Measurements from ENCODE around the gene NRAP.

The NRAP gene, protein sequence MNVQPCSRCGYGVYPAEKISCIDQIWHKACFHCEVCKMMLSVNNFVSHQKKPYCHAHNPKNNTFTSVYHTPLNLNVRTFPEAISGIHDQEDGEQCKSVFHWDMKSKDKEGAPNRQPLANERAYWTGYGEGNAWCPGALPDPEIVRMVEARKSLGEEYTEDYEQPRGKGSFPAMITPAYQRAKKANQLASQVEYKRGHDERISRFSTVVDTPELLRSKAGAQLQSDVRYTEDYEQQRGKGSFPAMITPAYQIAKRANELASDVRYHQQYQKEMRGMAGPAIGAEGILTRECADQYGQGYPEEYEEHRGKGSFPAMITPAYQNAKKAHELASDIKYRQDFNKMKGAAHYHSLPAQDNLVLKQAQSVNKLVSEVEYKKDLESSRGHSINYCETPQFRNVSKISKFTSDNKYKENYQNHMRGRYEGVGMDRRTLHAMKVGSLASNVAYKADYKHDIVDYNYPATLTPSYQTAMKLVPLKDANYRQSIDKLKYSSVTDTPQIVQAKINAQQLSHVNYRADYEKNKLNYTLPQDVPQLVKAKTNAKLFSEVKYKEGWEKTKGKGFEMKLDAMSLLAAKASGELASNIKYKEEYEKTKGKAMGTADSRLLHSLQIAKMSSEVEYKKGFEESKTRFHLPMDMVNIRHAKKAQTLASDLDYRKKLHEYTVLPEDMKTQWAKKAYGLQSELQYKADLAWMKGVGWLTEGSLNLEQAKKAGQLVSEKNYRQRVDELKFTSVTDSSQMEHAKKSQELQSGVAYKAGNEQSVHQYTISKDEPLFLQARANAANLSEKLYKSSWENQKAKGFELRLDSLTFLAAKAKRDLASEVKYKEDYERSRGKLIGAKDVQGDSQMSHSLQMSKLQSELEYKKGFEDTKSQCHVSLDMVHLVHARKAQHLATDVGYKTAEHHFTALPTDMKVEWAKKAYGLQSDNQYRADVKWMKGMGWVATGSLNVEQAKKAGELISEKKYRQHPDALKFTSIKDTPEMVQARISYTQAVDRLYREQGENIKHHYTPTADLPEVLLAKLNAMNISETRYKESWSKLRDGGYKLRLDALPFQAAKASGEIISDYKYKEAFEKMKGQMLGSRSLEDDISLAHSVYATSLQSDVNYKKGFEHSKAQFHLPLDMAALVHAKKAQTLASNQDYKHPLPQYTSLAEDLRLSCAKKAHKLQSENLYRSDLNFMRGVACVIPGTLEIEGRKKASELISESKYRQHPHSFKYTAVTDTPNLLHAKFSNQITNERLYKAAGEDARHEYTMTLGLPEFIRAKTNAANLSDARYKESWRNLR (N-terminal part only)

DNA sequence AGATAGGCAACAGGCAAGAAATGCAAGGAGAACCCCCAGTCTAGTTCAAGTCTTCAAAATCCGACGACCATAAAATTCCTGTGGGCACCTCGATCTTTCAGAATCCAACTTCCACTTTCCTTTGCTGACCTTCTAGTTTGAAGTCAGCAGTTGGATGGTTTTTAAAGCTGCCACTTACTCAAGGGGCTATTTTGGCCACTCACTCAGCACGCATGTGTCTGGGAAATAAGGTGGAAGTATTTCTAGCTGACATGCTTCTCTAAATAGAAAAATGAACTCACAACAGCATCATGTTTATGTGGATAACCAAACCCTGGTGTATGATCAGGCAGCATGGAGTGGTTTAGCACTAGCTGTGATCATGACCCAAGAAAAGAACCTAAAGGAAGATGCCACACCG, at the start of gene NRAP:
NRAP (minus strand) TSS at position 134 of the 400 bp plus-strand sequence. CDS start 159 bp downstream, outside the sequence.
- DNase-seq, result no peak

DNA sequence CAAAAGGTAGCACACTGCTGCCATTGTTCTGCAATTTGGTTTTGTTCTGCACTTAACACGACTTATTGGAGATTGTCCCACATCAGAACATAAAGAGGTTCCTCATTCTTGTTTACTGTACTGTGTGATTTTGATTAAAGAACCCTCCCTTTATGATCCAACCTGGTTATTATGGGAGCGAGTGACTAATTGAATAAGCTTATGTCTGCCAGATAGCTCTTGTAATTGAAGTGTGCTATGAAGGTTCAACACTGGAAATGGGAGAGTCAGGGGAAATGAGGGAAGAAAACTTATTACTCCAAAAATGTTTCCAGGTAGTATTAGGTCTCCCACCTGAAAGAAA, 49.8 kb upstream of the NRAP start:
- DNase-seq, result no peak

DNA sequence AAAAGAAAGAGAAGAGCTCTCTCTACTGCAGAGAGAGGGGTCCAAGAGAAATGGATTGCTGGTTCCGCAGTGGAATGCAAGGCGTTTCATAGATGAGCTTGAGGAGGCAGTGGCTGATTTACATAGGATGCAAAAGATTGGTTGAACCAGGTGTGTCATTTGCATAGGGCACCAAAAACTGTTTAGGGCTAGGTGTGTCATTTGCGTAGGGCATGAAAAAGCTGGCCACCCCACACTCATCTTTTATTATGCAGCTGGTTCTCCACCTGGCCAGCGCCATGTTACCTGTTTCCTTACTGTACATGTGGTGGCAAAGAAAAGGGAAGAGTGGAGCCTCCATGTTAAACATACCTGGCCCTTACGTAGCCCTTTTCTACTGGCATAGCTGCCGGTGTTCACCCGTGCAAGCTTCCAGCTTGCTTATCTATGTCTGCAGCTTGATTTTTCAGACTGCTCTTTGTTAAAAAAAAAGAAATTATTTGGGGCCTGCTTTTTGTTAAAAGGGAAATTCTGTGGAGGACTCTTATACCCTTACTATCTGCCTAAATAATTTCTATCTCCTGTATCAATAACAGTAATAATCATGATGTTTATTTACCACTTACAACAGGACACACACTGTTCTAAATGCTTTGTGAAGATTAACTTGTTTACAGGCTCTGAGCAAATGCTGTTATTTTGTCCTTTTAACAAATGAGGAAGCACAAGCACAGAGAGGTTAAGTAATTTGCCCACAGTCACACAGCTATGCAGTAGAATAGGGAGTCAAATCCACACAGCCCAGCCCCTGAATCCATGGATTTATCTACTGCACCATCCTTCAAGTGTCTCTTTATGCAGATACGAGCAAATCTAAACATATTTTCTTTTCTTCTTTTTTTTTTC, 49.2 kb upstream of the NRAP start:
- DNase-seq, result no peak

DNA sequence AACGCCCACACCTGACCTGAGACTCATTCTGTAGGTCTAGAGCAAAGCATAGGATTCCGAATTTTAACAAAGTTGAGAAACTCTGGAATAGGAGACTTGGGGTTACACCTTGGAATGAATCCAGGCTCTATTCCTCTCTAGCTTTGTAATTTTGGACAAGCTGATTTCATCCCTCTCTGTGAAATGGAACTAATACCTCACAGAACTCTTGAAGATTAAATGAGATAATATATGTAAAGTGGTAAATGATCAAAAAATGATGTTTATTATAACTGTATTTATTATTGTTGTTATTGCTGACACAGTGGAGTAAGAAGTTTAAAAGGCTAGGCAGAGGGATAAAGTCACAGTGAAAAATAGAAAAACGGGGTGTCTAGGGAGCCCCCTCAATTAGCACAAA, 48.2 kb upstream of the NRAP start:
- no peak for DNase-seq

DNA sequence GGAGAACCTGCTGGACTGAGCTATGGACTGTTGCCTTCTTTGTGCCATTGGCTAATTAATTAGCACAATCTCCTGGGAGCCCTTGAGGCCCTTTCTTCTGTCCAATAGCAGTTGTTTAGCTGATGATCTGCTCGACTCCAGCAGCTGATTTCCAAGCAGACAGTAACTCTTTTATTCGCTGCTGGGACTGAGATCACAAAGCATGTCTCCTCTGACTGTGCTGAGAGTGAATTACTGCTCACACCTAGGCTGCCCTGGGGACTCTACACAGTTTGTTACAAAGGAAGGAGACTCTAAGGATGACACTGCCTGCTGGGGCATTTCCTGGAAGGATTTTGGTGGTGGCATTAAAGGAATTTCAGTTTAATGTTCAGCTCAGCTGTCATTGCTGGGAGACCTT, 47.3 kb upstream of the NRAP start:
- DNase-seq, result no peak

DNA sequence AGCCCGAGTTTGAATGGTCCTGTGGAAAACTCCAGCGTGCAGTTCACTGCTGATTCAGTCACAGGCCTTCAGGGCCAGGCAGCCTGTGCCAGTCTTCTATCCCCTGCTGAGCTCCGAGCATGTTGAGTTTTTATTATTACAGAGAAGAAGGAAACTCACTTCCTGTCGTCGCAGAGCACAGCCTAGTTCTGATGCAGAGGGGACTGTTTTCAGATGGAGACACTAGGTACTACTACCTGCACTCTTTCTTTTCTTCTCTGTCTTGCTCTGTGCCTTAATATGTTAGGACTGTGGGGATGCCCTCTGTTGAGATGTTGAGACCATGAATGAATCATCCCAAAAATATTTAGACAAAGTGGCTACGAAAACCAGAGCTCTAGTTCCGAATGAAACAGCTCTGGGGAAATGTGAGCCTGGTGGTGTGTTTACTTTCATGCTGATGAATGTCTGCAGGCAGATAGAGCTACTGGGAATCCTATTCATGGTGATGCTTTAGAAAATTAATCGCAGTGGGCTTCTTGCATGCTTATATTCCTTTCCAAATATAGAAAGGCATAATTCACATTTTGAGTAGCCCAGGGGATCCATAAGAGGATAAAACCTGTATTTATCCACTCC, 45.5 kb upstream of the NRAP start:
- no peak for DNase-seq

DNA sequence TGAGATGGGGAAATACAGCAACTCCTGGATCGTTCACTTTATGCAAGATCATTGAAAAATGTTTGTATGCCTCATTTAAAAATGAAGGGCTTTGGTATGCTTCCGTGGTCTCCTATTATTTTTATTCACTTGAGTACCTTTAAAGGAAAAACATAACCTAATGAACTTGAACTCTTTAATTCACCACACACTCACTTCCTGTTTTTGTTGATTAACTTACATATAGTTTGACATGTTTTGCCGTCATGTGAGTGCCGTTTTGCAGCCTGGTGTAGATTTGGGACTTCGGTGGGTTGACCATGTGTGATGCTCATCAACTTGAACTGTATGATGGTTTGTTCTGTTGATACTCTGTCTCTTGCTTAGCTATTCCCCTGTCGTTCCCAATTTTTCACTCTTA, 44.8 kb upstream of the NRAP start:
- DNase-seq, result no peak

DNA sequence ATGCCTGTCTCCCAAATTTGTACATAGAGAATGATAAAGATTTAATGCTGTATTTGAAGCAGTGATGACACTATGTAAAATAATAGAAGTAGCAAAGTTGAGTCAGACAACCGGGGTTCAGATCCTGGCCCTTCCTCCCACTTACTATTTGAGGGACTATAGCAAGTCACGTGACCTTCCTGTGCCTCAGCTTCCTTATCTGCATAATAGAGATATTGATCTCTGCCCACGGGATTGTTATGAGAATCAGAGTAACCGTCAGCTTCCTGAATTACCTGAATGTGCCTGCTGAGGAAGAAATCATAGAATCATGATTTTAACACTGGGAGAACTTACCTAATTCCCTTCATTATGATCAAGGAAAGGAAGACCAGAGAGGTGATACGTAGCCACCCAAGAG, 42.8 kb upstream of the NRAP start:
- no peak for DNase-seq

DNA sequence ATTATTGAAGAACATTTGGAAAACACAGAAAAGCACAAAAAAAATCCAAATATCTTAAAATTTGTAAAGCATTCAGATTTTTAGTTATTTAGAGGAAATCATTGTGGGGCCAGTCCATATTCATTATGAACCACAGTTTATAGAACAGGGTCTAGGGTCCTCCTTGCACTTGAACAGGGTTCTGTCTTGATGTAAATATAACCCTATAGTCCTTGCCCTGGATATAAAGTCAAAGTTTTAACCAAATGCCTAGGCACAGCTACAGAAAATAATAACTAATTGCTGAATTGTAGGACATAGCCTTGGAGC, 41.5 kb upstream of the NRAP start:
- no peak for DNase-seq

DNA sequence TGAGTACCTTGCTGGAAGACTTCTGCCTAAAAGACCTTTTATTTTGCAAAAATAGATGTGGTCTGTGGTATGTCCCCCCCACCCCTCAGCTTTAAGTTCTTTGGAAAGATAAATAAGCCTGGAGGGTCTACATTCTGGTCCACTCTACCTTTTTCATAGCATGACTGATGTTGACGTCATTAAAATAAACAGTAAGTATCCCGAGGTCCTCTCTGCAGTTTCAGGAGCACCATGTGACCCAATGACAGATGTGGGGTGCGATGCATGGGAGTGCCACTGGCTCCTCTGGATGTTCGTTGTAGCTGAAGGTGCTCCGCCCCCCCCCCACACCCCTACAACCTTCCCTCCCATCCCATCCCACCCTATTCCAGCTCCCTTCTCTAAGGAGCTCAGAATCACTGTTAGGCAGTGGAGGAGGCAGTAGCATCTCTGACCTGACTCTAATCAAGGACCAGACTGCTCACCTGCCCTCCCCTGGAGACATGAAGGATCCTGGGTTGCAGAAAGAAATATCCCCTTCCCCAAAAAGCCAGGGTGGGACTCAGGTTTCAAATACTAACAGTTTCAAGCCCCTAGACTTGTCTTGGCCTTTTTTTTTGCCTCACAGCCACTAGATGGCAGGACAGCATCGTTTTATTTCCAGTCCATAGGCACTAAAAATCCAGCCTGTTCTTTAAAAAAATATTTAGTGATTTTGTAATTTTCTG, 40.9 kb upstream of the NRAP start:
- peak; percentile 33 for DNase-seq

DNA sequence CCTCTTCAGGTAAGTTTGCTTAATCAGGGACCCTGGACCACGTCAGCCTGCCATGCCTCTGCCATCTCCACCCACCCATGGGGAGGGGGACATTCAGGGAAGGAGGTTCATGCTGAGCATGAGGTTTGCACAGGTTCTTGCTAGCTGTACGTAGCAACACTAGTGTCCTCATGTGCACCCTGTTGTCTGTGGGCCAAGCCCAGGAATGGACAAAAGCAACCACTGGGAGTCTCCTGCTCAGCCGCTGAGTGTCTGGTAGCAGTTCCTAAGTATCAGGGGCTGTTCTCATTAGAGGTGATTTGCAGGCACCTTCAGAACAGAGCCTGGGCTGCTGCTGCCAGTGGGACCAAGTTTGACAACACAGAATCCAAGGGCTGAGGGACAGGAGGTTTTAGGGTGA, 33.8 kb upstream of the NRAP start:
- no peak for DNase-seq

DNA sequence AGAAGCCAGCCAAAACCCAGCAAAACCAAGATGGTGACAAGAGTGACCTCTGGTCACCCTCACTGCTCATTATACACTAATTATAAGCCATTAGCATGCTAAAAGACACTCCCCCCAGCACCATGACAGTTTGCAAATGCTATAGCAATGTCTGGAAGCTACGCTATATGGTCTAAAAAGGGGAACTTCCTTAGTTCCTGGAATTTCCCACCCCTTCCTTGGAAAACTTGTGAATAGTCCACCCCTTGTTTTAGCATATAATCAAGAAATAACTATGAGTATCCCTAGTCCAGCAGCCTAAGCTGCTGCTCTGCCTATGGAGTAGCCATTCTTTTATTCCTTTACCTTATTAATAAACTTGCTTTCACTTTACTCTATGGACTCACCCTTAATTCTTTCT, 31.9 kb upstream of the NRAP start:
- peak; percentile 13 for DNase-seq

DNA sequence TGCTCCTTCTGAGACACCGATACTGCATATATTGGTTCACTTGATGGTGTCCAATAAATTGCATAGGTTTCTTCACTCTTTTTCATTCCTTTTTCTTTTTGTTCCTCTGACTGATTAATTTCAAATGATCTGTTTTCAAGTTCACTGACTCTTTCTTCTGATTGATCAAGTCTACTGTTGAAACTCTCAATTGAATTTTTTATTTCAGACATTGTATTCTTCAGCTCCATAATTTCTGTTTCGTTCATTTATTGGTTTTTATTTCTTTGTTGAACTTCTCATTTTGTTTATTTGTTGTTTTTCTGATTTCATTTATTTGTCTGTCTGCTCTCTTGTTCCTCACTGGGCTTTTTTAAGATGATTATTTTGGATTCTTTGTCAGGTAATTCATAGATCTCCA, 29.5 kb upstream of the NRAP start:
- no peak for DNase-seq

DNA sequence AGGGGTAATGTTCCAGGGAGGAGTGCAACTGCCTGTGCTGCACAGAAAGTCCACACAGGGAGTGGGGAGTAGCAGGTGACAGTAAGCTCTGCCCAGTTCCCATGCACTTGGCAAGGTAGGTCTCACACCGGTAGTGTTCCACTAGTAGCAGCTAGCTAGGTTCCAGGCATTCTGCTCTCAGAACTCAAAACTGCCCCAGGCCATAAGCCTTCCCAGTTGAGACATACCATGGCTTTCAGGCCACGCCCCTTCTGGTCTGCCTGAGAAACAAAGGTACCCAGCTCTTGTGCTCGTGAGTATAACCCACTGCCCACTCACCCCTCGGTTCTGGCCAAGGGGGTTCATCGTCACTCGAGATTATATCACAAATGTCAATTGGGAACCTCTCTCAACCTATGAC, 28.4 kb upstream of the NRAP start:
- no peak for DNase-seq

DNA sequence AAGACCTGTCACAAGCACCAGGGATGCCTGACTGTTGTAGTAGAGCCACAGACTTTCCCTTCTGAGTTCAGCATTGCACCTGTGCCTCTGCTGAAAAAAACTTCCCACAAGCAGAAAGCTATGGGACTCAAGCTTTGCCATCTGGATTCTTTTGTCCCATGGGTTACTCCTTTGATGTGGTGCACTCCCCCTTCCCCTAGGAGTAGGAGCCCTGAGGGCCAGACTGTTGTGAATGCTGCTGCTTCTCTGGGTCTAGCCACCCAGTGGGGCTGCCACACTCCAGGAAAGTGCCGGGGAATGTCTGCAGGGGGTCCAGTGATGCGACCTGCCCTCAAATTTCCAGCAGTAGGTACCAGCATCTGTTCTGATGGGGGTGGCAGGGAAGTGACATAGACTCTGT, 27.5 kb upstream of the NRAP start:
- no peak for DNase-seq

DNA sequence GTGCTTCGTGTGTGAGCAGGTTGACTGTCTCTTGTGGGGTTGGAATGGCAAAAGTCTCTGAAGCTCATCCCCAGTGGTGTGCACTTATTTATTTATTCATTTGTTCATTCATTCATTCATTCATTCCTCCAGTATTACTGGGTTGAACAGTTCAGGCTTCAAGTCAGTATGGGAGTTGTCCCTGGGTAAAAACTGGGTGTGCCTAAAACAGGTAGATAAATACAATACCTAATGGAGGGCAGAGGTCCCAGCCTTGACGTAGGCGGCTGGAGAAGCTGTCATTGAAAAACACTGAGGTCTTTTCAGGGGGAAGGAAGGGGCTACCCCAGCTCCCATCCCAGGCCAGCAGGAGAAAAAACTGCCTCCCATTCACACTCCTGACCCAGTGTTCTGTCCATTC, 26.9 kb upstream of the NRAP start:
- no peak for DNase-seq

DNA sequence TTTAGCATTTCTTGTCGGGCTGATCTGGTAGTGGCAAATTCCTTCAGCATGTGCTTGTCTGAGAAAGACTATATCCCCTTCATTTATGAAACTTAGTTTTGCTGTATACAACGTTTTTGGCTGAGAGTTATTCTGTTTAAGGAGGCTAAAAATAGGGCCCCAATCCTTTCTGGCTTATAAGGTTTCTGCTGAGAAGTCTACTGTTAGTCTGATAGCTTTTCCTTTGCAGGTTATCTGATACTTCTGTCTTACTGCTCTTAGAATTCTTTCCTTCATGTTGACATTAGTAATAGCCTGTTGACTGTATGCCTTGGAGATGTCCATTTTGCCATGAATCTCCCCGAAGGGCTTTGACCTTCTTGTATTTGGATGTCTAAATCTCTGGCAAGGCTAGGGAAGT, 25.7 kb upstream of the NRAP start:
- DNase-seq, result no peak

DNA sequence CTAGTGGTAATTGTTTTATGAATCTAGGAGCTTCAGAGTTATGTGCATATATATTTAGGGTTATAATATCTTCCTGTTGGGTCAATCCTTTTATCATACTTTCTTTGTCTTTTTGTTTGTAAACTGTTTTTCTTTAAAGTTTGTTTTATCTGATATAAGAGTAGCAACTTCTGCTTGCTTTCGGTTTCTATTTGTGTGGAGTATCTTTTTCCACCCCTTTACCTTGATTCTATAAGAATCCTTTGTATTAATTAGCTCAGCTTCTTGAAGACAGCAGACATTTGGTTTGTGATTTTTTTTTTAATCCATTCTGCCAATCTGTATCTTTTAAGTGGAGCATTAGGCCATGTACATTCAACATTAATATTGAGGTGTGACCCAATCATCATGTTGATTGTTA, 25.2 kb upstream of the NRAP start:
- DNase-seq, result no peak

DNA sequence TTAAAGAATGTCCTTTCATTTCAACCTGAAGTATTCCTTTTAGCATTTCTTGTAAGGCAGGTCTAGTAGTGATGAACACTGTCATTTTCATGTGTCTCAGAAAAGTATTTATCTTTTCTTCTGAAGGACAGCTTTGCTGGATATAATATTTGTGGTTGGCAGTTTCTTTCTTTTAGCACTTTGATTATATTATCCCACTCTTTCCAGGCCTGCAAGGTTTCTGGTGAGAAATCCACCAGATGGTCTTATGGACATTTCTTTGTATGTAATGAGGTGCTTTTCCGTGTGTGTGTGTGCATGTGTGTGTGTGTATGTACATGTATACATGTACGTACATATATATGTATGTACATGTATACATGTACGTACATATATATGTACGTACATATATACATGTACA, 23.2 kb upstream of the NRAP start:
- no peak for DNase-seq

DNA sequence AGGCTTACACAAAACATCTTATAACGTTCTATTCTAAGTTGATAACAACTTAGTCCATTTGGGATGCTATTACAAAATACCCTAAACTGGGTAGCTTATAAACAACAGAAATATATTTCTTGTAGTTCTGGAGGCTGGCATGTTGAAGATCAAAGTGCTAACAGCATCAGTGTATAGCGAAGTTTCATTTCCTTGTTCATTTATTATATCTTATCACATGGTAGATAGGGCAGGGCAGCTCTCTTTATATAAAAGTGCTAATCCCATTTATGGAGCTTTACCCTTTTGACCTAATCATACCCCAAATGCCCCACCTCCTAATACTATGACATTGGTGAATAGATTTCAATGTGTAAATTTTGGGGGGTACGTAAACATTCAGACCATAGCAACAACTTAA, 22.2 kb upstream of the NRAP start:
- DNase-seq, result no peak

DNA sequence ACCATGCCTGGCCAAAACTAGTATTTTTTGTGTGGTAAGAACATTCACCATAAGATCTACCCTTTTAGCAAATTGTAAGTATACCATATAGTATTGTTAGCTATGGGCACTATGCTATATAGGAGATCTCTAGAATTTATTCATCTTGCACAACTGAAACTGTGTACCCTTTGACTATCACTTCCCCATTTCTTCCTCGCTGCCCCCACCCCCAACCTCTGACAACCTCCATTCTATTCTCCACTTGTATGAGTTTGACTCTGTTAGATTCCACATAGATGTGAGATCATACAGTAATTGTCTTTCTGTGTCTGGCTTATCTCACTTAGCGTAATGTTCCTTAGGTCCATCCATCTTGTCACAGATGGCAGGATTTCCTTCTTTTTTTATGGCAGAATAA, 19.5 kb upstream of the NRAP start:
- peak; percentile 46 for DNase-seq
